ENCODE results near the gene GPAM. TPM values are rescaled to one million over a fixed set of nuclear protein-coding genes. Genes with fewer than 3 reads are reported as not detected.
"Not testable (repeated sequence)": the region's sequence is repeated elsewhere in the genome, so short reads cannot be mapped to it uniquely, and the experiment has no call there.

GPAM gene
- 42.5 TPM for total RNA-seq
- long read RNA-seq, full-length matches to known transcripts, result 6 of 9 reads
- long read RNA-seq, partial matches to known transcripts, result 2 of 9 reads
- long read RNA-seq, other reads (novel, unspliced or antisense), result 1 of 9 reads

- DNase-seq (ENCODE audit: missing footprints), result peak; percentile 97
- intact Hi-C loops (cut with DNase I), result no loop called here
- peak; percentile 95 for ATAC-seq
Measured at GRCh38 chr10:112183329-112184051, at the start of gene GPAM. Gene GPAM (minus strand): TSS chr10:112183765. CDS start chr10:112181784, 1,981 bp downstream.

DNA sequence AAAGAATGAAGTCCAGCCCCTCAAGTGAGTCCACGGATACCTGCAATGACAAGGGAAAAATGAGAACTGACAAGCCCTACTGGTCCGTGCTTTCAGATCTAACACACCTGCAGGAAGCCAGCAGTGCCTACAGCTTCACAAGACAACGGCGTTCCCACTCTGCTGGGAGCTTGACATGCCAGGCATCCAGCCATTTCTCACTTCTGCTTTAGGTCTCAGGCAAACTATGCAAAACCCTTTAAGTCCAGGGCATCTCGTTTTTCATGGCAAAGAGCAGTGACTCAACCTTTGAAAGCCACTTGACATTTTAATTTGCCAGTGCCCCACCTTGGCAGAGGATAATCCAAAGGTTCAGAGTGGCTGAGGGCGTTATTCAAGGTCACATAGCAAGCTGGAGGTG lies 49.1 kb upstream of the GPAM start:
- intact Hi-C loops (cut with DNase I), result no loop called here
- DNase-seq (ENCODE audit: missing footprints), result no peak
- no peak for ATAC-seq

- DNase-seq (ENCODE audit: missing footprints) (no peak), ATAC-seq (no peak)
- intact Hi-C loops (cut with DNase I), result no loop called here
Measured at GRCh38 chr10:112231602-112232400, 48.2 kb upstream of the GPAM start.

GRCh38 chr10:112230325-112230988 lies 46.9 kb upstream of the GPAM start:
- ATAC-seq (no peak), DNase-seq (ENCODE audit: missing footprints) (no peak)
- intact Hi-C loops (cut with DNase I), result no loop called here

DNA sequence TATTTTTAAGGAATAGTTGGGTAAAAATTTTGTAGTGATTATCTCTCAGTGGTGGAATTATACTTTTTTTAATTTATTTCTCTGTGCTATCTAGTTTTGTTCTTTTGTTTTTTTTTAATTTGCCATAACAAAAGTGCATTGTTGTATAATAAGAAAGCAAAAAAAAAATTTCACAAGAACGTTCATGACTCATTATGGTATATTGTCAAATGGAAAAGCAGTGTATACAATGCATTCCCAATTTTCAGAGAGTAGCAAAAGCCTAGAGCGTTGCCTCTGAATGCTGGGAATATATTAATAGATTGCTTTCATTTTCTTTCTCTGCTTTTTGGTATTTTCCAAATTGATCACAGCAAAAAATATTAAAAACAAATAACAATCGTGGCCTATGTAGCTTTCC lies 46.3 kb upstream of the GPAM start:
- no peak for ATAC-seq
- DNase-seq (ENCODE audit: missing footprints), result no peak
- intact Hi-C loops (cut with DNase I), result no loop called here

DNA sequence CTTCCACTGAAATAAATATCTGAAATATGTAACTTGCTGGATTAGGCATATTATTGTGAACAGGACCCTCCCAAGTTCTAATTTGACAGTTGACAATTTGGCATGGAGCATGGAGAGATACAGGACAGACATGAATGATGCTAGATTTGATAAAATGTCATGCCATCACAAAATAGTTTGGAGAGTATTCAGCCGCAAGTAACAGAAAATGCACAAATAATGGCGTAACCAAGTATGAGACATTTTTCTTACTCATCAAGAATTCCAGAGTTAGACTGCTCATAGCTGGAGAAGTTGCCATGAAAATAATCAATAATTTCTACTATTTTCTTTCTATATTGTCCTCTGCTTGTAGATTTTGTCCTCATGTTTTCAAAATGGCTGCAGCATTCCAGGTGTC lies 45.5 kb upstream of the GPAM start:
- no peak for ATAC-seq
- no peak for DNase-seq (ENCODE audit: missing footprints)
- intact Hi-C loops (cut with DNase I), result no loop called here

- intact Hi-C loops (cut with DNase I); ATAC-seq; DNase-seq (ENCODE audit: missing footprints): not testable (repeated sequence)
Measured at GRCh38 chr10:112228366-112229088, 45.0 kb upstream of the GPAM start.

DNA sequence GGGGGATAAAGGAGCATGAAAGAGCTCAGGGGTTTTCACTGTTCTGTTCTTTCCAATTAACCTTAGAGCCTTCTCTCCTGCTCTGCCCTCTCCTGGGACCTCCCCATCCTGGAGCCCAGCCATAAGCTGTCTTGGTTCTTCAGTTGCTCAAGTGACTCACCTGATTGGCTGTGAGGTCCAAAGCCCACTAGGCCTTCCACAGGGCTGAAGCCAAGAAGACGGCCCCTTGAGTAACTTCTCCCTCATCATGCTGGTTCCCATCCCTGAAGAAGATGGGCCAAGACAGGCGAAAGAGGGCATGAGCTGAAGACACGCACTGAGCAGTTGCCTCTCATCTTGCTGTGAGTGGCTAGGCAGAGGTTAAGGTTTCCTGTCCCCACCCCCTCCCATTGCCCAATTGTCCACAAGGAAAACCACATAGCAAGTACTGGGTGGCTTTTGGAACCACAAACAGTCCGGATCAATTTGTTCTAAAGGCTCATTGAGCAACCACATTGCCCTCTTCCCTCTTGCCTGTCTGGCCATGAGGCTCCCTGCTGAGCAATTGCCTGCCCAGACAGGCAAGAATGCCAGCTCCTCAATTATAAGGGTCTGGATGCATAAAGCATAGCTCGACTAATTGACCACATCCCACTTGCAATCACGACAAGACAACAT lies 43.9 kb upstream of the GPAM start:
- no peak for DNase-seq (ENCODE audit: missing footprints)
- ATAC-seq, result peak; percentile 20
- intact Hi-C loops (cut with DNase I), result no loop called here

GRCh38 chr10:112226439-112227248 lies 43.1 kb upstream of the GPAM start:
- ATAC-seq (no peak), DNase-seq (ENCODE audit: missing footprints) (no peak)
- intact Hi-C loops (cut with DNase I), result no loop called here

GRCh38 chr10:112225771-112226438 lies 42.3 kb upstream of the GPAM start:
- intact Hi-C loops (cut with DNase I), result no loop called here
- no peak for ATAC-seq
- no peak for DNase-seq (ENCODE audit: missing footprints)

- DNase-seq (ENCODE audit: missing footprints) (no peak), ATAC-seq (no peak)
- intact Hi-C loops (cut with DNase I), result no loop called here
Measured at GRCh38 chr10:112224933-112225529, 41.5 kb upstream of the GPAM start.

DNA sequence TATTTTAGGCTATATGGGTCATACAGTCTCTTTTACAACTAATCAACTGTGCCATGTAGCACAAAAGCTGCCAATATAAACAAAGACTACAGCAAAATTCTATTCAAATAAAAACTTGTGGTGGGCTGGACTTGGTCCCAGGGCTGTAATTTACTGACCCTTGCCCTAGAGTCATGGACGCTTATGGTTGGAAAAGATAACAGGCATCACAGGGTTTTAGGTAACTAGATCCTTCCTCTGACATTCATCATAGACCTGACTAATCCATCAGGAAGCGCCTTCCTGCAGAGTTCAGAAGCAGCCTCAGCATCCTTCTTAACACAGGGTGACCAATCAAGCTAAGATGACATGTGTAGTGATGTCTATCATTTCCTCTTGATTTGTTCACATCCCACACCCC lies 40.2 kb upstream of the GPAM start:
- no peak for DNase-seq (ENCODE audit: missing footprints)
- no peak for ATAC-seq
- intact Hi-C loops (cut with DNase I), result no loop called here

- ATAC-seq (no peak), DNase-seq (ENCODE audit: missing footprints) (no peak)
- intact Hi-C loops (cut with DNase I), result no loop called here
Measured at GRCh38 chr10:112222799-112223198, 39.2 kb upstream of the GPAM start.

GRCh38 chr10:112221545-112221944 lies 38.0 kb upstream of the GPAM start:
- ATAC-seq (no peak), DNase-seq (ENCODE audit: missing footprints) (no peak)
- intact Hi-C loops (cut with DNase I), result no loop called here

DNA sequence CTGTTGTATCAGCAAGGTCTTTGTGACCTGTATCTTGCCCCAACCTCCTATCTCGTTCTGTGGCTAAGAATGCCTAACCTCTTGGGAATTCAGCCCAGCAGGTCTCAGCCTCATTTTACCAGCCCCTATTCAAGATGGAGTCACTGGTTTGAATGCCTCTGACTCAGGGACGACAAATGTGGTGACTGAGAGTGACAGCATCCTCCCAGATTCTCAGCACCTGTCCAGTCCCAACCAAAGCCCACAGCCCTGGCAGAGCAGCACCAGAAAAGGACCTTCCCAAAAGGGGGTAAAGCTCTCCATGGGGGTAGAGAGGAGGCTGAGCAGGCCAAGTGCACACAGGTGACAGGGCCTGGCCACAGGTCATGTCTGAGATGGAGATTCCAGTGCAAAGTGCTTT lies 35.4 kb upstream of the GPAM start:
- DNase-seq (ENCODE audit: missing footprints), result no peak
- intact Hi-C loops (cut with DNase I), result no loop called here
- no peak for ATAC-seq

DNA sequence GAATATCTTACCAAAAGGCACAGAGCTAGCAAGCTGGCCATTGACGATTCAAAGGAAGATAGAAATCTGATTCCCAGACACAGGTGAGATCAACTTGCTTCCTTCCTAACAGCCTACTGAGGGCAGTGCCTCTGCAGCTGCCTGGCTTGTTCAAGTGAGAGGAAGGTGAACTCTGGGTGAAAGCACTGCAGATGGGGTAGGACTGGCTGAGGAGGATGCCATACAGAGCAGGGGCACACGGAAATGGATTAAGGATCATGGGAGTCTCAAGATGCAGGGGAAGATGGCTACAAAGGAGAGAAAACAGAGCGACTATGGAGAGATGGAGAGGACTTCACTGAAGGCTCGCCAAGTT lies 34.4 kb upstream of the GPAM start:
- ATAC-seq, result no peak
- intact Hi-C loops (cut with DNase I), result no loop called here
- no peak for DNase-seq (ENCODE audit: missing footprints)
